ENCODE measurements around the gene UGT1A1. TPM values are rescaled to one million over a fixed set of nuclear protein-coding genes. Genes with fewer than 3 reads are reported as not detected.
"Not testable (repeated sequence)": the region's sequence is repeated elsewhere in the genome, so short reads cannot be mapped to it uniquely, and the experiment has no call there.

UGT1A1 gene
- total RNA-seq, 2 donors from 2014 or later = not detected

DNA sequence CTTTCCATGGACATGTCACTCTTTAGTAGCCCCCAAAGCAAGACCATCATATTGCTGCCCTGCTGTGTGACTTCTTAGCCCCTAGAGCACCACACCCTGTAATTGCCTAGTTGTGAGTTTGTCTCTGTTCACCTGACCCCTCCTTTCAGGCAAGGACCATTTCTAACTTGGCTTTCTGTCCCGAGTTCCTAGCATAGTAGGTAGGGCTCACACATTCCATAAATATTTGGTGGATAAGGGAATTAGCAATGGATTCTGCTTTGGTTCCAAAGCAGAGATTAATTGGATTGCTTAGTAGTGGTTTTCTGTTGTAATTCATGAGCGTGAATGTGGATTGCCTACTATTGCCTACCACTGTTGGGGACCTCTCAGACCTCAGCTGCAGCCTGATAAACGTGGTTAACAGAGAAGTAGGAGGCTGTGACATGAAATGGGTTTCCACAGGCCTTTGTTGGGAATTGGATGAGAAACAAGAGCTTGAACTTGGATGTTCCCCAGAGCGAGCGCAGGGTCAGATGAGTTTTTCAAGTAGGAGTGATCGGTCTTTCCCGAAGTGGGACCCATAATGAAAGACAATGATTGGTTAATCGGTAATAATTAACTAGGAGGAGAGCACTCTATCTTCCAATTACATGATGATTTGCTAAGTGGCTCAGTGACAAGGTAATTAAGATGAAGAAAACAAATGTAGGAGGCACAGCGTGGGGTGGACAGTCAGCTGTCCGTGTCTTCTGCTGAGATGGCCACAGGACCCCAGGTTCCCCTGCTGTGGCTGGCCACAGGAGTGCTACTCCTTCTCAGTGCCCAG is 13.4 kb upstream of the UGT1A1 start:
- no peak overlapping the region for H3K4me3 Mint-ChIP-seq
- H3K27ac Mint-ChIP-seq = no peak overlapping the region
- H3K4me1 Mint-ChIP-seq (ENCODE audit: low read depth in 2 of 2) = no peaks in the 10 kb centered on the region
- no peaks in the 10 kb centered on the region for H3K9me3 Mint-ChIP-seq
- peaks cover 6% of the 10 kb centered on the region for H3K36me3 Mint-ChIP-seq
- peaks cover 31 to 33% of the 10 kb centered on the region in 2 donors for H3K27me3 Mint-ChIP-seq
- DNase-seq (ENCODE audit: low spot score) (no peak), ATAC-seq (no peak)

DNA sequence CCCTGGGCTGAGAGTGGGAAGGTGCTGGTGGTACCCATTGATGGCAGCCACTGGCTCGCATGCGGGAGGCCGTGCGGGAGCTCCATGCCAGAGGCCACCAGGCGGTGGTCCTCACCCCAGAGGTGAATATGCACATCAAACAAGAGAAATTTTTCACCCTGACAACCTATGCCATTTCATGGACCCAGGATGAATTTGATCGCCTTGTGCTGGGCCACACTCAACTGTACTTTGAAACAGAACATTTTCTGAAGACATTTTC is 12.9 kb upstream of the UGT1A1 start:
- Mint-ChIP-seq H3K4me1 (ENCODE audit: low read depth in 2 of 2) (no peaks in the 10 kb centered on the region), H3K36me3 (peaks cover 6% of the 10 kb centered on the region), H3K4me3 (no peak overlapping the region), H3K27me3 (peaks cover 33% of the 10 kb centered on the region in 2 donors), H3K9me3 (no peaks in the 10 kb centered on the region), H3K27ac (no peak overlapping the region)
- ATAC-seq = no peak
- DNase-seq (ENCODE audit: low spot score) = no peak

DNA sequence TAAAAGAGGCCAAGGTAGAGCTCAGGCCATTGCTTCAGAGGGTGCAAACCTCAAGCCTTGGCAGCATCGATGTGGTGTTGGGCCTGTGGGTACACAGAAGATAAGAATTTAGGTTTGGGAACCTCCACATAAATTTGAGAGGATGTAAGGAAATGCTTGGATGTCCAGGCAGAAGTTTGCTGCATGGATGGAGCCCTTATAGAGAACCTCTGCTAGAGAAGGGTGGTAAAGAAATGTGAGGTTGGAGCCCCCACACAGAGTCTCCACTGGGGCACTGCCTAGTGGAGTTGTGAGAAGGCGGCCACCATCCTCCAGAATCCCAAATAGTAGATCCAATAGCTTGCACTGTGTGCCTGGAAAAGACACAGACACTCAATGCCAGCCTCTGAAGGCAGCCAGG is 9.4 kb upstream of the UGT1A1 start:
- not testable (repeated sequence) for H3K36me3 Mint-ChIP-seq; H3K4me3 Mint-ChIP-seq; DNase-seq (ENCODE audit: low spot score); H3K9me3 Mint-ChIP-seq; ATAC-seq; H3K27ac Mint-ChIP-seq; H3K4me1 Mint-ChIP-seq (ENCODE audit: low read depth in 2 of 2)
- peaks cover 32 to 34% of the 10 kb centered on the region in 2 donors for H3K27me3 Mint-ChIP-seq

DNA sequence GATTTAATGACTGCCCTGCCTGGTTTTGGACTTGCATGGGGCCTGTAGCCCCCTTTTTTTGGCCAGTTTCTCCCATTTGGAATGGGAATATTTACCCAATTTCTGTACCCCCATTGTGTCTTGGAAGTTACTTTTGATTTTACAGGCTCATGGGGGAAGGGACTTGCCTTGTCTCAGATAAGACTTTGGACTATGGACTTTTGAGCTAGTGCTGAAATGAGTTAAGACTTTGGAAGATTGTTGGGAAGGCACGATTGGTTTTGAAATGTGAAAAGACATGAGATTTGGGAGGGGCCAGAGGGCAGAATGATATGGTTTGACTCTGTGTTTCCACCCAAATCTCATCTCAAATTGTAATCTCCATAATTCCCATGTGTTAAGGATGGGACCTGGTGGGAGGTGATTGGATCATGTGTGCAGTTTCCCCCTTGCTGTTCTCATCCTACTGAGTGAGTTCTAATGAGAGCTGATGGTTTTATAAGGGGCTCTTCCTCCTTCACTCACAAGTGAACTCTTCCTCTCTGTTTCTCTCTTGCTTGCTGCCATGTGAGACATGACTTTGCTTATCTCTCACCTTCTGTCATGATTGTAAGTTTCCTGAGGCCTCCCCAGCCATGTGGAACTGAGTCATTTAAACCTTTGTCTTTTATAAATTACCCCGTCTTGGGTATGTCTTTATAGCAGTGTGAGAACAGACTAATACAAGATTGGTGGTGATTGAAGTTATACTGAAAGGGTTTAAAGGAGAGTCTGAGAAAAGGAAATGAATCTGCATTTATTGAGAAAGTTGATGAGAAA is 8.7 kb upstream of the UGT1A1 start:
- not testable (repeated sequence) for H3K36me3 Mint-ChIP-seq; H3K9me3 Mint-ChIP-seq; DNase-seq (ENCODE audit: low spot score); ATAC-seq; H3K4me1 Mint-ChIP-seq (ENCODE audit: low read depth in 2 of 2); H3K27ac Mint-ChIP-seq; H3K4me3 Mint-ChIP-seq
- H3K27me3 Mint-ChIP-seq = peaks cover 31 to 32% of the 10 kb centered on the region in 2 donors

DNA sequence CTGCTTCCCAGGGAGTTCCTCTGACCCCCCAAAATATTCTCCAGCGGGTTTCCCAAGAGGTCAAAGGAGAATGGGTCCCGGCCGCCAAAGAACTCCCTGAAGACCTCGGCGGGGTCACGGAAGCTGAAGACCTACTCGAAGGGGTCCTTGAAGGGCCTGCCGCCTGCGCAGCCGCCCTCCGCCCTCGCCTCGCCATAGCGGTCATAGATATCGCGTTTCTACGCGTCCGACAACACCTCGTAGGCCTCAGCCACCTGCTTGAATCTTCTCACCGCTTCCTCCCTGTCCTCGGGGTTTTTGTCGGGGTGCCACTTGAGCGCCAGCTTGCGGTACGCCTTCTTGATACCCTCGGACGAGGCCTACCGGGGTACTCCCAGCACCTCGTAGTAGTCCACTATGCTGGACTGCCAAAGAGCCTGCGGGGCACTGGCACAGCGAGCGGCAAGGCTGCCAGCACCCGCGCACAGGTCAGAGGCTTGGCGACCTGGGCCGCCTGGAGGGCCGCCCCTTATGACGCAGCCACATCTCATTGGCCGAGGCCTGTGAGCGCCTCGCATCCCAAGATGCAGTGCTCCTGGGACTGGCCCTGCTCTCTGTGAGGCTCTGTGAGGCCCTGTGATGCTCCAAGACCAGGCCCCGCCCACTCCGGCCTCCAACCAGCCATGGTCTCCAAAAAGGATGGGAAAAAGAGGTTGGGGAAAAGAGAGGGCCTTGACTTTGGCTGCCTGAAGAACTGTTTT is 5.0 kb upstream of the UGT1A1 start:
- peaks cover 3% of the 10 kb centered on the region for H3K36me3 Mint-ChIP-seq
- no peaks in the 10 kb centered on the region for H3K4me1 Mint-ChIP-seq (ENCODE audit: low read depth in 2 of 2)
- H3K27me3 Mint-ChIP-seq = peaks cover 8 to 18% of the 10 kb centered on the region in 2 donors
- no peak overlapping the region for H3K4me3 Mint-ChIP-seq
- no peaks in the 10 kb centered on the region for H3K9me3 Mint-ChIP-seq
- ATAC-seq = no peak
- no peak overlapping the region for H3K27ac Mint-ChIP-seq
- no peak for DNase-seq (ENCODE audit: low spot score)

DNA sequence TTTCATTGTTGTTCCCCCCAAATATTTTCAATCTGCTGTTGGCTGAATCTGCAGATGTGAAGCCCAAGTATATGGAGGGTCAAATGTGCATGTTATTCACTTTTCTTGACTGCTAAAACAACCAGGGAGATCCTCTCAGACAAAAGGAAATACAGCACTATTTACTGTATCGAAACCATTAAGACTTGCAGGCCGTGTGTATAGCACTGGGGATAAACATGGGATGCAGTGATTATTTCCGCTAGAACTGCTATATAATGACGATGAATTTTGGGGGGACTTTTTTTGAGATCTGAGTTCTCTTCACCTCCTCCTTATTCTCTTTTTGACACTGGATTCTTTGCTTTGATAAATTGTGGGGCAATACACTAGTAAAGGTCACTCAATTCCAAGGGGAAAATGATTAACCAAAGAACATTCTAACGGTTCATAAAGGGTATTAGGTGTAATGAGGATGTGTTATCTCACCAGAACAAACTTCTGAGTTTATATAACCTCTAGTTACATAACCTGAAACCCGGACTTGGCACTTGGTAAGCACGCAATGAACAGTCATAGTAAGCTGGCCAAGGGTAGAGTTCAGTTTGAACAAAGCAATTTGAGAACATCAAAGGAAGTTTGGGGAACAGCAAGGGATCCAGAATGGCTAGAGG is 3.5 kb upstream of the UGT1A1 start:
- ATAC-seq = no peak
- H3K4me3 Mint-ChIP-seq = no peak overlapping the region
- H3K27ac Mint-ChIP-seq = no peak overlapping the region
- no peaks in the 10 kb centered on the region for H3K36me3 Mint-ChIP-seq
- H3K4me1 Mint-ChIP-seq (ENCODE audit: low read depth in 2 of 2) = no peaks in the 10 kb centered on the region
- no peaks in the 10 kb centered on the region for H3K9me3 Mint-ChIP-seq
- no peak for DNase-seq (ENCODE audit: low spot score)
- H3K27me3 Mint-ChIP-seq = peaks cover 6 to 14% of the 10 kb centered on the region in 2 donors

DNA sequence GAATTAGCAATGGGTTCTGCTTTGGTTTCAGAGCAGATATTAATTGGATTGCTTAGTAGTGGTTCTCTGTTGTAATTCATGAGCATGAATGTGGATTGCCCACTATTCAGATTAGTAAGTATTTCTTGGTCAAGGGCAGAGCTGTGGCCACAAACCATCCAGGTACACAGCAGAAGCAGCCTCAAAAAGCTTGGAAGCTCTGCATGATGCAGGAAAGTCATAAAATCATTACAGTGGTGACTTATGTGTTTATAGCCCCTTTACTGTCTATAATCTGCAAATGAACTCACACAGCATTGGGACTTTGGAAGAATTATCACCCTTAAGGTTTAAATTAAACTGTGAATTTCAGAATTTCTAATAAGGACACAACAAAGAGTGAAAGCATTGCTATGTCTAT is 1.9 kb upstream of the UGT1A1 start:
- H3K27me3 Mint-ChIP-seq = peaks cover 6 to 9% of the 10 kb centered on the region in 2 donors
- ATAC-seq = no peak
- H3K9me3 Mint-ChIP-seq = no peaks in the 10 kb centered on the region
- H3K27ac Mint-ChIP-seq = no peak overlapping the region
- H3K4me3 Mint-ChIP-seq = no peak overlapping the region
- DNase-seq (ENCODE audit: low spot score) = no peak
- H3K36me3 Mint-ChIP-seq = no peaks in the 10 kb centered on the region
- H3K4me1 Mint-ChIP-seq (ENCODE audit: low read depth in 2 of 2) = no peaks in the 10 kb centered on the region

DNA sequence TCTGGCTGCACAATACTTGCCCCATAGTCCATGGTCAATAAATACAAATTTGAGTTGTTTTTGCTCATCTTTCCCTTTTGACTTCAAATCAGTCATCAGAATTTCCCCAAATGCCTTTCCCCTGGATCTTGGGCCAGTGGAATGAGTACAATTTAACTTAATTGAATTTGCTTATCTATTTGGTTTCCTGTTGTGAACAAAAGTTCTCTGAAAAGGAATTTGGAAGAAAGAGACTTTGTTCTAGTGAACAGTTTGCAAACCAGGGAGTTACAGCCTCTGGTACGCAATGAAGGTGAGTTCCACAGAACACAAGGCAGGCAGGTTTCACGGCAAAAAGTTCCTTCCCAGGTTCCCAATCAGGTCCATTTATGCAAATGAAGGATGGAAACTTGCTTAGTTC is 1.2 kb upstream of the UGT1A1 start:
- DNase-seq (ENCODE audit: low spot score) = no peak
- Mint-ChIP-seq H3K36me3 (no peaks in the 10 kb centered on the region), H3K4me3 (no peak overlapping the region), H3K27me3 (peaks cover 13 to 14% of the 10 kb centered on the region in 2 donors), H3K27ac (no peak overlapping the region), H3K4me1 (ENCODE audit: low read depth in 2 of 2) (no peaks in the 10 kb centered on the region), H3K9me3 (no peaks in the 10 kb centered on the region)
- ATAC-seq = no peak

DNA sequence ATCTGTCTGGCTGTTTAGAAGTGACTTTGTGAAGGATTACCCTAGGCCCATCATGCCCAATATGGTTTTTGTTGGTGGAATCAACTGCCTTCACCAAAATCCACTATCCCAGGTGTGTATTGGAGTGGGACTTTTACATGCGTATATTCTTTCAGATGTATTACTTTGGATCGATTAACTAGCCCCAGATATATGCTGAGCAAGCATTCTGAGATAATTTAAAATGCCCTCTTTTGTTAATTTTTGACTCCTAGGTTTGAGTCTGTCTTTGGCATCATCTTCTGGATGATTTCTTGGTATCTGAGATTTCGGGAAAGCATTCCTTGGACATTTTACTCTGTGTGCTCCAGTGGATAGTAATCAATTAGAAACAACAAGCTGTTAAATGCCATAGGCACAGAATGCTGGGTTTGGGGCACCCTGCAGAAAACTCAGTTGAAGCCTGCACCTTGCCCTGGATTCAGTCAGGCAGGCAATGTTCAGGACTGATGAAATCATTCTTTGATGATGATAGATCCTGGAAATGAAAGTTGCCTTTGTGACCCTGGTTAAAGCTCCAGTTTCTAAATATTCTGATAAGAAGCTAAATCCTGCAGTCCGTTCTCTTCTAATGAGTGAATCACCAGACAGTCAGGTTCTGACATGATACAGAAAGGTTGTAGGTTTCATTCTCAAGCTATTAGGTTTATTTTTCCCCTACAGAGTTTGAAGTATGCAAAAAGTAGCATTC is 1.1 kb downstream of the UGT1A1 start:
- DNase-seq (ENCODE audit: low spot score) (no peak), ATAC-seq (no peak)
- Mint-ChIP-seq H3K9me3 (no peaks in the 10 kb centered on the region), H3K27me3 (peaks cover 20 to 21% of the 10 kb centered on the region in 2 donors), H3K4me1 (ENCODE audit: low read depth in 2 of 2) (no peaks in the 10 kb centered on the region), H3K36me3 (no peaks in the 10 kb centered on the region), H3K4me3 (no peak overlapping the region), H3K27ac (no peak overlapping the region)

DNA sequence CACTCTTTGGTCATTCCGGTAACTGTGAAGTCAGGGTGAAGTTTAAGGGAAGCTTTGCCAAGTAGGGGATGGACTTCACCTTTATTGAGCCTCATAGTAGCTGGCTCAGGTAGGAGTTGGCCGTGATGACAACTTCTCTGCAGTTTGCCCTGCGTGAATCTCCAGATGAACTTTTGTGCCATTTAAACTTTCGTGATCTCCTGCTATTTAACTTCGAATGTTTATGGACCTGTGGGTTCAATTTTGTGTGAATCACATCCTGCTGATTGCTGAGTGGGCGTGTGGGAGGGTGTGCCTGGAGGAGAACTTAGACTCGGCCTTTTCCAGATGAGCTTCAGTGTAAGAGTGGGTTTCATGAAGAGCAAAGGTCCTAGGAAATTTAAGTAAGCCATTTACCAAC is 4.2 kb downstream of the UGT1A1 start:
- Mint-ChIP-seq H3K36me3 (no peaks in the 10 kb centered on the region), H3K4me3 (no peak overlapping the region), H3K27ac (no peak overlapping the region), H3K9me3 (no peaks in the 10 kb centered on the region), H3K4me1 (ENCODE audit: low read depth in 2 of 2) (no peaks in the 10 kb centered on the region), H3K27me3 (peaks cover 21 to 38% of the 10 kb centered on the region in 2 donors)
- ATAC-seq (no peak), DNase-seq (ENCODE audit: low spot score) (no peak)

DNA sequence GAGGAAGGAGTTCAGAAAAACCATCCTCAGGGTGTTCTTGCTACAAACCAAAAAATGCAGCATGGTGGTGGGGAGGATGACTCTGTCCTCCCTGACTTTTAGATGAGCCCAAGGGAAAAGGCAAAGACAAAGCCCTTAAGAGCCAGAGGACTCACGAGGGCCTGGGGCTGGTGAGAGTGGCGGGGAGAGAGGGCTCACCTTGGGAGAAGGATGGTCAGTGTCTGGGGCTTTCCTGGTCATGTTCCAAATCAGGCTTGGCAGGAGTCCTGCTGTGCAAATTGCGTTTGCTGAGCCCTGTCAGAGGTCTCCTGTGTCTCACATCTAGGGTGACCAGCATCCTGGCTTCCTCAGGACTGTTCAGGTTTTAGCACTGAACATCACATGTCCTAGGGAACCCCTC is 4.7 kb downstream of the UGT1A1 start:
- Mint-ChIP-seq H3K4me3 (no peak overlapping the region), H3K4me1 (ENCODE audit: low read depth in 2 of 2) (no peaks in the 10 kb centered on the region), H3K9me3 (no peaks in the 10 kb centered on the region), H3K27me3 (peaks cover 23 to 42% of the 10 kb centered on the region in 2 donors), H3K27ac (no peak overlapping the region), H3K36me3 (no peaks in the 10 kb centered on the region)
- no peak for ATAC-seq
- DNase-seq (ENCODE audit: low spot score) = no peak

DNA sequence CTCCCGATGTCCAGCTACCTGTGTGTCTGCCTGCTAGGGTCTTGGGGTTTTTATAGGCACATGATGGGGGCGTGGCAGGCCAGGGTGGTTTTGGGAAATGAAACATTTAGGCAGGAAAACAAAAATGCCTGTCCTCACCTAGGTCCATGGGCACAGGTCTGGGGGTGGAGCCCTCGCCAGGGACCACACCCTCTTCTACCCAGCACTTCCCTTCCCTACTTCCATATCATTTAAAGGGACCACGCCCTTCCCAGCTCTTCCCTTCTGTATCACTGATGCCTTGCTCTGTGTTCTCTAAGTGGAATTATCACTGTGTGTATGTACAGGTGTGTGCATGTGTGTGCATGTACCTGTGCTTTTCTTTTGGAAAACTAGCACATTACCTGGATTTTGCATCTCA is 6.3 kb downstream of the UGT1A1 start:
- ATAC-seq = no peak
- no peaks in the 10 kb centered on the region for H3K9me3 Mint-ChIP-seq

DNA sequence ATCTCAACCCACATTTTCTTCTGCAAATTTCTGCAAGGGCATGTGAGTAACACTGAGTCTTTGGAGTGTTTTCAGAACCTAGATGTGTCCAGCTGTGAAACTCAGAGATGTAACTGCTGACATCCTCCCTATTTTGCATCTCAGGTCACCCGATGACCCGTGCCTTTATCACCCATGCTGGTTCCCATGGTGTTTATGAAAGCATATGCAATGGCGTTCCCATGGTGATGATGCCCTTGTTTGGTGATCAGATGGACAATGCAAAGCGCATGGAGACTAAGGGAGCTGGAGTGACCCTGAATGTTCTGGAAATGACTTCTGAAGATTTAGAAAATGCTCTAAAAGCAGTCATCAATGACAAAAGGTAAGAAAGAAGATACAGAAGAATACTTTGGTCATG is 8.0 kb downstream of the UGT1A1 start:
- Mint-ChIP-seq H3K36me3 (no peaks in the 10 kb centered on the region), H3K4me3 (no peak overlapping the region), H3K27me3 (peaks cover 23 to 52% of the 10 kb centered on the region in 2 donors), H3K4me1 (ENCODE audit: low read depth in 2 of 2) (no peaks in the 10 kb centered on the region), H3K9me3 (no peaks in the 10 kb centered on the region), H3K27ac (no peak overlapping the region)
- DNase-seq (ENCODE audit: low spot score) (no peak), ATAC-seq (no peak)

More for the DNA sequence above, 6.3 kb downstream of the UGT1A1 start:
- Mint-ChIP-seq H3K4me1 (ENCODE audit: low read depth in 2 of 2) (no peaks in the 10 kb centered on the region), H3K27me3 (peaks cover 23 to 48% of the 10 kb centered on the region in 2 donors), H3K36me3 (no peaks in the 10 kb centered on the region), H3K27ac (no peak overlapping the region), H3K4me3 (no peak overlapping the region)
- no peak for DNase-seq (ENCODE audit: low spot score)

All from natural killer cell treated with Interleukin-12 subunit alpha and Interleukin-12 subunit beta and Interleukin-15 and Interleukin-18, amount 100 ng/mL, for 72 hours (primary cell).